ENCODE data around the gene APBB1IP.
"Not testable (repeated sequence)": the region's sequence is repeated elsewhere in the genome, so short reads cannot be mapped to it uniquely, and the experiment has no call there.

The APBB1IP gene

DNA sequence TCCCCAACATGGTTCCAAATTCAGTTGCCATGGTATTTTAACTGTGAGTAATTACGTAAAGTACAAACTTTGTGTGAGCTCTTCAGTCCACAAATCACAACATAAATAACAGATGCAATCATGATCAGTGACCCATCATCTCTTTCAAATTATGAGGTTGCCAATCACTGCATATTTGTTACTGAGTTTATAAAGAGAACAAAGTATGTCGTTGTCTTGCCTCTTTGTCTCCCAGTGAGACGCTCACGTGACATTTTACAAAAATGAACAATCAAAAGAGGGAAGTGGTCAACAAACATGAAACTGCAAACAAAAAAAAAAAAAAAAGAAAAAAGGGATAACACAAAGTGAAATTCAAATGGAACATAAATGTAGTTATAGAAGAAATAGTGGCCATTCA lies 136.6 kb downstream of the APBB1IP start:
- no peak for DNase-seq (ENCODE audit: extremely low spot score)
- CTCF ChIA-PET: interaction anchor here (0.7 kb wide), 1 partner anchor 376 kb away, joined by 3 read pairs; no protein-coding TSS in a partner anchor
- no peak for TF ChIP-seq SUZ12 (IDR thresholded peaks at IDR 0.05)
- no peak for TF ChIP-seq ARNT (IDR thresholded peaks at IDR 0.05)
- no peak for TF ChIP-seq FOXK2 (IDR thresholded peaks at IDR 0.05)
- no peak for TF ChIP-seq ZNF384 (IDR thresholded peaks at IDR 0.05)
- TF ChIP-seq LEF1 (IDR thresholded peaks at IDR 0.05; ENCODE audit: borderline replicate concordance): no peak
- no peak for TF ChIP-seq TARDBP (IDR thresholded peaks at IDR 0.05)
- TF ChIP-seq FOXM1 (IDR thresholded peaks at IDR 0.05; ENCODE audit: borderline replicate concordance): no peak
- no peak for TF ChIP-seq ELF4 (IDR thresholded peaks at IDR 0.05)
- no peak for TF ChIP-seq L3MBTL2 (conservative IDR thresholded peaks at IDR 0.05)
- TF ChIP-seq BHLHE40 (IDR thresholded peaks at IDR 0.05; ENCODE audit: borderline replicate concordance): no peak
- no peak for TF ChIP-seq SP1 (IDR thresholded peaks at IDR 0.05)
- TF ChIP-seq, protein P1, sequence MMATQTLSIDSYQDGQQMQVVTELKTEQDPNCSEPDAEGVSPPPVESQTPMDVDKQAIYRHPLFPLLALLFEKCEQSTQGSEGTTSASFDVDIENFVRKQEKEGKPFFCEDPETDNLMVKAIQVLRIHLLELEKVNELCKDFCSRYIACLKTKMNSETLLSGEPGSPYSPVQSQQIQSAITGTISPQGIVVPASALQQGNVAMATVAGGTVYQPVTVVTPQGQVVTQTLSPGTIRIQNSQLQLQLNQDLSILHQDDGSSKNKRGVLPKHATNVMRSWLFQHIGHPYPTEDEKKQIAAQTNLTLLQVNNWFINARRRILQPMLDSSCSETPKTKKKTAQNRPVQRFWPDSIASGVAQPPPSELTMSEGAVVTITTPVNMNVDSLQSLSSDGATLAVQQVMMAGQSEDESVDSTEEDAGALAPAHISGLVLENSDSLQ (IDR thresholded peaks at IDR 0.05): no peak
- no peak for TF ChIP-seq FOXA1 (IDR thresholded peaks at IDR 0.05)
- no peak for TF ChIP-seq NFRKB (IDR thresholded peaks at IDR 0.05)
- TF ChIP-seq HDGF (IDR thresholded peaks at IDR 0.05; ENCODE audit: borderline replicate concordance): no peak
- no peak for TF ChIP-seq CTBP1 (IDR thresholded peaks at IDR 0.05; ENCODE audit: borderline replicate concordance)
- POLR2A ChIA-PET: no interaction called here

DNA sequence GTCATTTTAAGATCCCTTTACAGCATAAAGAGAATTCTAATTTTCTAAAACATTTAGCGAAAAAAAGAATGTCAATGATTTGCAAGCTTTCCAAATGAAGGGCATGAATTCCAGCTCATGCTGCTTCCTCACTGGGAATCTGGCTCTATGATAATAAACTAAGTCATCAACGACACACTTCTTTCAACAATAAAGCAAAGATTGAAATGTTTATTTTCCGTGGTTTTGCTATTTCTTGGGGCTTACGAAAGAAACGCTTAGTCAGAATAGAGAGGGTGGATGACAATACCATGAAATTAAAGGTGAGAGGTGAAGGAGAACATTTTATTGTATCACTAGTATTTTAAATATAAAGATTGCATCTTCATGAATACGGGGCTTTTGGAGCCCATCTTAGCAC lies 140.2 kb downstream of the APBB1IP start:
- CTCF ChIA-PET: interaction anchor here (0.6 kb wide), 1 partner anchor 108 kb away, joined by 3 read pairs; no protein-coding TSS in a partner anchor
- DNase-seq (ENCODE audit: extremely low spot score); POLR2A ChIA-PET: not testable (repeated sequence)

DNA sequence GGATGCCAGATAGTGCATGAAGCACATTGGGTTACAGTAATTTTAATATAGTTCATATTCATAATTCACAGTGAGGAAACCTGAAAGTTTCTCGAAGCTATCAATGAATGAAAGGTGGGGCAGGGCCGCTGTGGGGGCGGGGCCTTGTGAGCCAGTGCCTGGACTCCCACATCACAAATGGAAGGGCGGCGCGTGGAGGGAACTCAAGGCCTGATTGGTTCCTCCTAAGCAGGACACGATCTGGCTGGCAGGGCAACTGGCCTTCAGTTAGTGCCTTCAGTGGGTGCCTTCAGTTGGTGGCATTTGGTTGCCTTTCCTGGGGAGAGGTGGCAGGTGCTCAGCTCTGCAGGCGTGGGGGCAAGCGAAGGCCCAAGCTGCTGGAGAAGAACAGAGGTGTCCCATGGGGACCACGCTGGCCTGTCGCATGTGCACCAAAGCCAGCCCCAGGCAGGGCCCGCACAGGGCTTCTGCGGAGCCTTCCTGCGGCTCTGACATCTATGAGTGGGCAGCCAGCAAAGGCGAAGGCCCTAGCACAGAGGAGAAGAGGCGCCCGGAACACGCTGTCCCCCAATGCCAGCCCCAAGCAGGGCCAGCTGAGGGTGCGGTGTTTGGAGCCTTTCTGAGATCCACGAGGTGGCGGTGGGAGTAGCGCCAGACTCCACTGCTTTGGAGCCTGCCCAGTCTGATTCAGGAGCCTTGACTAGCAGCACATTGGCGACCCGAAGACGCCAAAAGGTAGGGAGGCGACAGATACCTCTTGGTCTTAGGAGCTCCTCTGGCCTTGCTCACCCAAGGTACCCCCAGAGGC lies 141.3 kb downstream of the APBB1IP start:
- no peak for DNase-seq (ENCODE audit: extremely low spot score)
- TF ChIP-seq FOXK2 (IDR thresholded peaks at IDR 0.05) (no peak), ARNT (IDR thresholded peaks at IDR 0.05) (no peak), SP1 (IDR thresholded peaks at IDR 0.05) (no peak)
- CTCF ChIA-PET: no interaction called here
- POLR2A ChIA-PET: no interaction called here

DNA sequence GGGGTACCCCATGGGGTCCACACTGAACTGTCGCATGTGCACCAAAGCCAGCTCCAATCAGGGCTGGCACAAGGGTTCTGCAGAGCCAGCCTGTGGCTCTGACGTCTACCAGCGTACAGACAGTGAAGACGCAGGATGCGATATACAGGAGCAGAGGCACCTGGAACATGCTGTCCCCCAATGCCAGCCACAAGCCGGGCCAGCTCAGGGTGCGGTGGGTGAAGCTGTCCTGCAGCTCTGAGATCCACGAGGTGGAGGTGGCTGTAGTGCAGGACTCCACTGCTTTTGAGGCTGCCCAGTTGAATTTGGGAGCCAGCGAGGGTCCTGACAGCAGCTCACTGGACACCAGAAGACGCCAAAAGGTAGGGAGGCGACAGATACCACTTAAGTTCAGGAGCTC lies 148.1 kb downstream of the APBB1IP start:
- CTCF ChIA-PET: no interaction called here
- POLR2A ChIA-PET: no interaction called here
- TF ChIP-seq FOXM1 (IDR thresholded peaks at IDR 0.05; ENCODE audit: borderline replicate concordance) (no peak), NFRKB (IDR thresholded peaks at IDR 0.05) (no peak), FOXA1 (IDR thresholded peaks at IDR 0.05) (no peak), ARNT (IDR thresholded peaks at IDR 0.05) (no peak), SP1 (IDR thresholded peaks at IDR 0.05) (no peak), BHLHE40 (IDR thresholded peaks at IDR 0.05; ENCODE audit: borderline replicate concordance) (no peak), TARDBP (IDR thresholded peaks at IDR 0.05) (no peak), ZNF384 (IDR thresholded peaks at IDR 0.05) (no peak), LEF1 (IDR thresholded peaks at IDR 0.05; ENCODE audit: borderline replicate concordance) (no peak), SUZ12 (IDR thresholded peaks at IDR 0.05) (no peak)
- TF ChIP-seq, protein P1 (IDR thresholded peaks at IDR 0.05): no peak
- no peak for DNase-seq (ENCODE audit: extremely low spot score)

DNA sequence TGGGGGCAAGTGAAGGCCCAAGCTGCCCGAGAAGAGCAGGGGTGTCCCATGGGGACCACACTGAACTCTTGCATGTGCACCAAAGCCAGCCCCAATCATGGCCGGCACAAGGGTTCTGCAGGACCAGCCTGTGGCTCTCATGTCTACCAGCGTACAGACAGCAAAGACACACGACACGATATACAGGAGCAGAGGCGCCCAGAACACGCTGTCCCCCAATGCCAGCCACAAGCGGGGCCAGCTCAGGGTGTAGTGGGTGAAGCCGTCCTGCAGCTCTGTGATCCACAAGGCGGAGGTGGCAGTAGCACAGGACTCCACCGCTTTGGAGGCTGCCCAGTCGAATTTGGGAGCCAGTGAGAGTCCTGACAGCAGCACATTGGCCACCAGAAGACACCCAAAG lies 150.5 kb downstream of the APBB1IP start:
- POLR2A ChIA-PET: no interaction called here
- CTCF ChIA-PET: no interaction called here

DNA sequence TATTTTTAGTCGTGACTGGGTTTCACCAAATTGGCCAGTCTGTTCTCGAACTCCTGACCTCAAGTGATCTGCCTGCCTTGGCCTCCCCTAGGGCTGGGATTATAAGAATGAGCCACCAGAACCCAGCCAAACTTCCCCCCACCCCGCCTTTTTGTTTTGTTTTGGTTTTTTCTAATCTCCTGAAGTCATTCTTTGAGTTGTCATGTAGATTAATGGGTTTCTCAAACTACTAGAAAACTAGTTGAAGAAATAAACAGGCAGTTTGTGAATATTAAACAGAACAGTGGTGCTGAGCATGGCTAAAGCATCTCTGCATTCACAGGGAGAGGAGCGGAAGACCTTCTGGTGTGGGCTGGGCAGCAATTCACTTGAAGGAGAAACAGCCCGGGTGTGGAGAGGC lies 151.7 kb downstream of the APBB1IP start:
- DNase-seq (ENCODE audit: extremely low spot score); POLR2A ChIA-PET; CTCF ChIA-PET: not testable (repeated sequence)

More for the DNA sequence above, 150.5 kb downstream of the APBB1IP start:
- DNase-seq (ENCODE audit: extremely low spot score): no peak
- no peak for TF ChIP-seq ELF4 (IDR thresholded peaks at IDR 0.05)
- no peak for TF ChIP-seq CTBP1 (IDR thresholded peaks at IDR 0.05; ENCODE audit: borderline replicate concordance)
- no peak for TF ChIP-seq FOXA1 (IDR thresholded peaks at IDR 0.05)
- no peak for TF ChIP-seq ARNT (IDR thresholded peaks at IDR 0.05)
- TF ChIP-seq SUZ12 (IDR thresholded peaks at IDR 0.05): no peak
- TF ChIP-seq SP1 (IDR thresholded peaks at IDR 0.05): no peak
- TF ChIP-seq BHLHE40 (IDR thresholded peaks at IDR 0.05; ENCODE audit: borderline replicate concordance): no peak
- TF ChIP-seq NFRKB (IDR thresholded peaks at IDR 0.05): no peak
- no peak for TF ChIP-seq FOXK2 (IDR thresholded peaks at IDR 0.05)
- no peak for TF ChIP-seq L3MBTL2 (conservative IDR thresholded peaks at IDR 0.05)
- no peak for TF ChIP-seq TARDBP (IDR thresholded peaks at IDR 0.05)
- TF ChIP-seq, protein P1 (IDR thresholded peaks at IDR 0.05): no peak
- TF ChIP-seq HDGF (IDR thresholded peaks at IDR 0.05; ENCODE audit: borderline replicate concordance): no peak
- TF ChIP-seq FOXM1 (IDR thresholded peaks at IDR 0.05; ENCODE audit: borderline replicate concordance): no peak
- TF ChIP-seq LEF1 (IDR thresholded peaks at IDR 0.05; ENCODE audit: borderline replicate concordance): no peak
- no peak for TF ChIP-seq ZNF384 (IDR thresholded peaks at IDR 0.05)

DNA sequence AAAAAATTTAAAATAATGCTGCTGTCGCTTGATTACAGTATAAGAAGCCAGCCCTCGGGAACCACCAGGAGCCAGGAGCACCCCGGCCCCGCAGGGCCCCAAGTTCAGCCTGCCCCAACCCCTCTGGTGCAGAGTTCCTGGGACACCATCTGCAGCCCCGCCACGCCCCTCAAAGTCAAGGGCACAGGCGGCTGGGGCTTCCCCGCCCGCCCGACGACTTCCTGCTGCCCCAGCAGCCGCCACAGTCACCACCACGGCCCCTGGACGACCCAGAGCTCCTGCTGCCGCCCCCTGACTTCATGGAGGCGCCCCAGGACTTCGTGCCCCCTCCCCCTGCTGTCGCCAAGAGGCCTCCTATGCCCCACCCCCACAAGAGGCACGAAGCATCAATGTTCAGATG lies 155.8 kb downstream of the APBB1IP start:
- ChIA-PET POLR2A (no interaction called here), CTCF (no interaction called here)
- no peak for DNase-seq (ENCODE audit: extremely low spot score)
- TF ChIP-seq CTBP1 (IDR thresholded peaks at IDR 0.05; ENCODE audit: borderline replicate concordance) (no peak), FOXM1 (IDR thresholded peaks at IDR 0.05; ENCODE audit: borderline replicate concordance) (no peak), TARDBP (IDR thresholded peaks at IDR 0.05) (no peak), ELF4 (IDR thresholded peaks at IDR 0.05) (no peak), FOXA1 (IDR thresholded peaks at IDR 0.05) (no peak), BHLHE40 (IDR thresholded peaks at IDR 0.05; ENCODE audit: borderline replicate concordance) (no peak), FOXK2 (IDR thresholded peaks at IDR 0.05) (no peak), LEF1 (IDR thresholded peaks at IDR 0.05; ENCODE audit: borderline replicate concordance) (no peak), NFRKB (IDR thresholded peaks at IDR 0.05) (no peak), L3MBTL2 (conservative IDR thresholded peaks at IDR 0.05) (no peak), SP1 (IDR thresholded peaks at IDR 0.05) (no peak), SUZ12 (IDR thresholded peaks at IDR 0.05) (no peak)
- TF ChIP-seq, protein P1 (IDR thresholded peaks at IDR 0.05): no peak

DNA sequence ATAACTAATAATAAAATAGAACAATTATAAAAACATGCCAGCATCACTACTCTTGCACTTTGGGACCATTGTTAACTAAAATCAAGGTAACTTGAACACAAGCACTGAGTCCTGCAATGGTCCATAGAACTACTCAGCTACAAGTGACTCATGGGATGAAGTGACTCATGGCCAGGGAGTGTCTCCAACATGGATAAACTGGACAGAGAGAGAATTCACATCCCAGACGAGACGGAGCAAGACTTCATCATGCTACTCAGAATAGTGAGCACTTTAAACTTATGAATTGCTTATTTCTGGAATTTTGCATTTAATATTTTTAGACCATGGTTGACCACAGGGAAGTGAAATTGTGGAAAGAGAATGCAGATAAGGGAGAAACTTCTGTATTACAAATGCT lies 165.1 kb downstream of the APBB1IP start:
- POLR2A ChIA-PET, CTCF ChIA-PET: not testable (repeated sequence)

DNA sequence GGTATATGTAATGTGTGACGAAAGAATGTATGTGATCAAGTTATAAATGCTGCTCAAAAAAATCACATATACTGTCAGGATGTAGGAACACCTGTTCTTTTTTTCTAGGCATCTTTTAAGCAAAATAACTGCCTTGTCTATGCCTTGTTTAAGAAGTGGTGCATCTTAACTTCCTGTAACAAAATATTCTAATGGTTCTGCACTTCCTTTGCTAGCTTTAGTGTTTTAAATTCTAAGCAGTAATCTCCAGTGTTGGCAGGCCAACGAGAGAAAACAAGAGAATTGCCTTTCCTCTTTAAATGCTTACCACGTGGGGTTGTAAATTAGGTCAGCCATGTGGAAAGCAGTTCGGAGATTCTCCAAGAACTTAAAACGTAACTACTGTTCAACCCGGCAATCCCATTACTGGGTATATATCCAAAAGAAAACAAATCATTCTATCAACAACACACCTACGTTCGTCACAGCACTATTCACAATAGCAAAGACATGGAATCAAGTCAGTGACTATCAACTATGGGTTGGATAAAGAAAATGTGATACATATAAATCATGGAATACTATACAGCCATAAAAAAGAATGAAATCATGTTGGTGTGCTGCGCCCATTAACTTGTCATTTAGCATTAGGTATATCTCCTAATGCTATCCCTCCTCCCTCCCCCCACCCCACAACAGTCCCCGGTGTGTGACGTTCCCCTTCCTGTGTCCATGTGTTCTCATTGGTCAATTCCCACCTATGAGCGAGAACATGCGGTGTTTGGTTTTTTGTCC lies 166.4 kb downstream of the APBB1IP start:
- CTCF ChIA-PET: interaction anchor here (0.7 kb wide), 1 partner anchor 260 kb away, joined by 3 read pairs; no protein-coding TSS in a partner anchor
- DNase-seq (ENCODE audit: extremely low spot score); POLR2A ChIA-PET: not testable (repeated sequence)

More for the DNA sequence above, 165.1 kb downstream of the APBB1IP start:
- not testable (repeated sequence) for DNase-seq (ENCODE audit: extremely low spot score)
